ENCODE measurements around the gene SMAD6.

The SMAD6 gene

DNA sequence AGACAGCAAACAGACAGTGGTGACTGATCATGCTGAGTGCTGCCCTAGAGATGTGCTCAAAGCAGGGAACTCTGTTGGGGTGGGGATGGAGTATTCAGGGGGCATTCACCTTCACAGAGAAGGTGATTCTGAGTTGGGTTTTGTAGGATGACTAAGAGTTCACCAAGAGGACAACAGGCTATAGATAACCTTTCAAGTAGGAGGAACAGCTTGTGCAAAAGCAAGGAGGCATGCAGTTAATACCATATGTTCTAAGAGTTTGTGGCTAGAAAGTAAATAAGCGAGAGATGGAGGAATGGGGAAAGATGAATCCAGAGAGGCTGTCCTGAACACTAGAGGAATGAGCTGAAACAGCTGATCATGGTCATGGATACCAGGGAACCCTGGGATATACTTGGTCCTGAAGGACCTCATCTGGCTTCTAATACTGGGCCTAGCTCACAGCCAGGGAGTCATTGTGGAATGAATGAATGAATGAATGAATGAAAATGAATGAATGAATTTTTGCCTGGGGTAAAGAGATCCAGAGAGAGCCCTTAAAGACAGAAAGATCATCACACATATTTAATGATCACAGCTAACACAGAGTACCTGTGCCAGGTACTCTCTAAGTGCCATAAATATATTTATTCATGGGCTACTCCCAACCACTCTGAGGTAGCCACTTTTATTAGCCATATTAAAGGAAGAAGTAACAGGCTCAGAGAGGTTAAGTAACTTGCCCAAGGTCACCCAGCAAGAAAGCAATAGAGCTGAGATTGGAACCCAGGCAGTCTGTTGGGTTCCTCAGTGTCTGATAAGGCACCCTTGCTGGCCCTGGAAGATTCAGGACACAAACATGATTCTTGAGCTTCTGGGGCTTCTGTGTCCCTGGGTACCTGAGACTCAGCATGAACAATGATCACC lies 22.0 kb downstream of the SMAD6 start:
- no peak overlapping the region for H3K4me3 ChIP-seq (ENCODE audit: low read depth in 1 of 2, low read length in 2 of 2)
- H3K27me3 ChIP-seq (ENCODE audit: low read depth, low read length): no peaks in the 10 kb centered on the region
- H3K36me3 ChIP-seq (ENCODE audit: control insufficient read depth in 1 of 2, insufficient read depth in 2 of 2, low read length in 2 of 2): peaks cover 0 to 3% of the 10 kb centered on the region in 2 donors
- H3K9me3 ChIP-seq (ENCODE audit: control insufficient read depth in 1 of 2, low read length in 2 of 2): no peaks in the 10 kb centered on the region
- no peak overlapping the region for H3K27ac ChIP-seq (ENCODE audit: low read length)
- peaks cover 0 to 13% of the 10 kb centered on the region in 2 donors for H3K4me1 ChIP-seq (ENCODE audit: control insufficient read depth in 1 of 2, insufficient read depth in 2 of 2, low read length in 2 of 2)

DNA sequence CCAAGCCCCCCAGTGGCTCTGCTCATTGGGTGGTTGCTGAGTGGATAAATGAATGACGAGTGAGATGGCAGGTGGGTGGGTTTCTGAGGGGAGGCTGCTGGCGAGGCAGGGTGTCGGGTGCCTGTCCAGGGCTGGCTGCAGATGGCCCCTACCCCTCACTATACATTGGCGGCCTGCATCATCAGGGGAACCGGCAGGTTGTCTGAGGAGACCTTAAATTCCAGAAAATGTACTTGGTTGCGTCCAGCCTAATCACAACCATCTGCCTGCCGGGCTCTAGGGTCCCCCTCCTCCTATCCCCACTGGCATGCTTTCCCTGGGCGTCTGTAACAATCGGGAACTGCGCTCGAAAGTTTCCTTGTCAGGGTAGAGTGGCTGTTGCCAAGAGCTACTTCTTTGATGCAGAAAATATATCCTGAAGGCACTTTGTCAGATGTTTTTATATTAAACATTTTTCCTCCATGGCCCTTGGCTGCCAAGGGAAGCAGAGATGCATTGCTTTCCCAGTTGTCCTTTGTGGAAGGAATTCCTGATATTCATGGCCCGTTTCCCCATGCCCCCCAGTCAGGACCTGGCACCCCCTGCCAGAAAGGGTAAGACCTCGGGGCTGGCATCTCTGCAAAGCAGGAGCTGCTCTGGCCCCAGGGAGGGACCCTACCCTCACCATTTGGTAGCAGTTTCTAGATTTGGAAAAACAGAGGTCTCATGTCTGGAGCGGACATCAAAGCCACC lies 22.9 kb downstream of the SMAD6 start:
- Histone ChIP-seq H3K4me1 (ENCODE audit: control insufficient read depth in 1 of 2, insufficient read depth in 2 of 2, low read length in 2 of 2) (peaks cover 0 to 13% of the 10 kb centered on the region in 2 donors), H3K27me3 (ENCODE audit: low read depth, low read length) (no peaks in the 10 kb centered on the region), H3K27ac (ENCODE audit: low read length) (no peak overlapping the region), H3K4me3 (ENCODE audit: low read depth in 1 of 2, low read length in 2 of 2) (no peak overlapping the region), H3K9me3 (ENCODE audit: control insufficient read depth in 1 of 2, low read length in 2 of 2) (no peaks in the 10 kb centered on the region), H3K36me3 (ENCODE audit: control insufficient read depth in 1 of 2, insufficient read depth in 2 of 2, low read length in 2 of 2) (peaks cover 0 to 4% of the 10 kb centered on the region in 2 donors)

DNA sequence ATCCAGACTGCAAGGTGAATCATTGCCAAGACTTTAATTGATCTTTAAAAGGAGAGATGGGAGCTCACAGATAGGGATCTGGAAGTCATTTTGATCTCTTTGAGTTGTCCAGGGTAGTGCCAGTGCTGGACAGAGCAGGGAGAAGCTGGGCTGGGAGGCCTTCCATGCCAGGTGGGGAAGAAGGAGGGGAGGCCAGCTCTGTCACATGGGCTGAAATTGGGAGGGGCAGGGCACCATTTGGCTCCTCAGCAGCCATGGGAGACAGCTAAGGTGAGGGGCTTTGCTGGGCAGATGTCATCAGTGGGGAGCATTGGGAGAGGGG lies 23.4 kb downstream of the SMAD6 start:
- no peaks in the 10 kb centered on the region for H3K9me3 ChIP-seq (ENCODE audit: control insufficient read depth in 1 of 2, low read length in 2 of 2)
- no peaks in the 10 kb centered on the region for H3K27me3 ChIP-seq (ENCODE audit: low read depth, low read length)
- H3K4me3 ChIP-seq (ENCODE audit: low read depth in 1 of 2, low read length in 2 of 2): no peak overlapping the region
- H3K27ac ChIP-seq (ENCODE audit: low read length): no peak overlapping the region
- H3K36me3 ChIP-seq (ENCODE audit: control insufficient read depth in 1 of 2, insufficient read depth in 2 of 2, low read length in 2 of 2): peaks cover 0 to 4% of the 10 kb centered on the region in 2 donors
- H3K4me1 ChIP-seq (ENCODE audit: control insufficient read depth in 1 of 2, insufficient read depth in 2 of 2, low read length in 2 of 2): peaks cover 0 to 14% of the 10 kb centered on the region in 2 donors

DNA sequence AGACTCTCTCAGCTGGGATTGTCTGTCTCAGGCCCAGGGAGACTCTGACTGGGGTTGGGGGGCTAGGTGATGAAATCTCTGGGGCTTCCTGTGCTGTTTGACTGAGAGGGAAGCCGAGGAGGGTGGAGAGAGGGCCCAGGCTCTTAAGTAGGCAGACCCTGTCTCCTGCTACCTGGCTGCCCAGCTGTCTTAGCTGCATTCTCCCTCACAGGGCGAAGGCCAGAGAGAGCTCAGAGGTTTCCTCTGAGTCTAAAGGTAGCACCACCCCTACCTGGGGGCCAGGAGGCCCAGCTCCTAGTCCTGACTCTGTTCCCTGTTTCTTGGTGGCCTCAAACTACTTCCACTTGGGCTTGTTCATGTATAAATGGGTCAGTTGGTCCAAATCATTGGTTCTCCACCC lies 24.4 kb downstream of the SMAD6 start:
- no peak overlapping the region for H3K27ac ChIP-seq (ENCODE audit: low read length)
- no peaks in the 10 kb centered on the region for H3K9me3 ChIP-seq (ENCODE audit: control insufficient read depth in 1 of 2, low read length in 2 of 2)
- H3K36me3 ChIP-seq (ENCODE audit: control insufficient read depth in 1 of 2, insufficient read depth in 2 of 2, low read length in 2 of 2): peaks cover 0 to 4% of the 10 kb centered on the region in 2 donors
- H3K4me3 ChIP-seq (ENCODE audit: low read depth in 1 of 2, low read length in 2 of 2): no peak overlapping the region
- peaks cover 0 to 18% of the 10 kb centered on the region in 2 donors for H3K4me1 ChIP-seq (ENCODE audit: control insufficient read depth in 1 of 2, insufficient read depth in 2 of 2, low read length in 2 of 2)
- H3K27me3 ChIP-seq (ENCODE audit: low read depth, low read length): no peaks in the 10 kb centered on the region

DNA sequence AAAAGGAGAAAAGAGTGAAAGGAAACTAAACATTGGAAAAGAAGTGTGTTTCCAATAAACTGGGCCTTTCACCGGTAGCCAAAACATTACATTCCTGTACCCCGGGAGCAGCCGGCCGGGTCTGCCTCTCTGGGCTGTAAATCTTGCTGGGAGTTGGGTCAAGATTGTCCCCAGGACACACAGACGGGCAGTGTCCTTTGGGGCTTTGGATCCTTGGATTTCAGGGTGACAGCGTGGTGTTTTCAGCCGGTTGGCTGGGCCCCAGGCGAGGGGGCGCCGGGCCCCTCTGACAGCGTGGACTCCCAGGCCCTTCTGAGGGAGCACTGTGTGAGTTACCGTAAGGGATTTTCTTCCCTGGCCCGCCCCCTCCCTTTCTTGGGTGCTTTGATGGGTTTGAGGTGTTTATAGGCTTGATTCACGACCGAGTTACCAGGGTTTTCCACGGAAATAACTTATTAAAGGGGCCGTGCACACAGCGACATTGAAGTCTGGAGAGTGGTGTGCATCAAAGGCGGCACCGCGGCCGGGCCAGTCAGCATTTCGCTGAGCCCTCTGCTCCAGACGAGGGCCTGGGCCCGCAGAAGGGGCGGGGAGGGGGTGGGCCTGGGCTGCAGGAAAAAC lies 27.4 kb downstream of the SMAD6 start:
- Histone ChIP-seq H3K4me1 (ENCODE audit: control insufficient read depth in 1 of 2, insufficient read depth in 2 of 2, low read length in 2 of 2) (peaks cover 0 to 17% of the 10 kb centered on the region in 2 donors), H3K36me3 (ENCODE audit: control insufficient read depth in 1 of 2, insufficient read depth in 2 of 2, low read length in 2 of 2) (peaks cover 0 to 4% of the 10 kb centered on the region in 2 donors), H3K27ac (ENCODE audit: low read length) (peak overlapping the region; percentile 39), H3K4me3 (ENCODE audit: low read depth in 1 of 2, low read length in 2 of 2) (peak overlapping the region in 1 of 2 donors; percentile 23), H3K9me3 (ENCODE audit: control insufficient read depth in 1 of 2, low read length in 2 of 2) (no peaks in the 10 kb centered on the region), H3K27me3 (ENCODE audit: low read depth, low read length) (no peaks in the 10 kb centered on the region)

DNA sequence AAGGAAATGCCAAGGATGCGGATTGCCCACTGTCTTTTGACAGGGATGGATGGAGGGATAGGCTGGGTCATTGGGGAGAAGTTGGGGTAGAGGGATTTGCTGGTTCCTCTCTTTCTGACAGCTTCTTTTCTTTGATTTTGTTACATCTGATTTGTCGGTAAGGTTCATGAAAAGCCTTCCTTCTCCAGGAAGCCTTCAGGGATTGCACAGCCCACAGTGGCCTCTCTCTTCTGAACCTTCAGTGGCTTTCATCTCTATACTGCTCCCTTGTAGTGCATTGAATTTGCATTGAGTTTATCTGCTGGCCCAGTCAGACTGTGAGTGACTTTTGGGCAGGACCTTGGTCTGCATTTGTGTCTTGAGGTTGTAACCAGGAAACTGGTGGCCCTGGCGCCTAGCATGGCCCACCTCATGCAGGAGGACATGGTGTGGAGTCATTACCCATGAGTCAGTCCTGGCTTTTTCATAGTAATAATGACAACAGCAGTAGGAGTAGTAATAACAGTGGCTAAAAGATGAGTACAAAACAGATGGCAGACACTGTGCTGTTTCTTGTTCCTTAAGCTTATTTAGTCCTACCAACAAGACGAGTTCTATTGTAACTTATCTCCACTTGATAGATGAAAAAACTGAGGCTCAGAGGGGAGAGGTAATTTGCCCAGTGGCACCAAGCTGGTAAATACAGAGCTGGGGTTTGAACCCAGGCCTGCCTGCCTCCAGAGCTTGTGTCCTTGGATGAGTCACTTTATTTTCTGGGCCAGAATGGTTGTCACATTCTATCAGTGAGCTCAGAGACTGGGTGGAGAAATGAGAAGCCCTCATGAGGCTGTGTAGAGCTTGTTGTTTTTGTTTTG lies 28.4 kb downstream of the SMAD6 start:
- no peaks in the 10 kb centered on the region for H3K27me3 ChIP-seq (ENCODE audit: low read depth, low read length)
- H3K4me1 ChIP-seq (ENCODE audit: control insufficient read depth in 1 of 2, insufficient read depth in 2 of 2, low read length in 2 of 2): peaks cover 0 to 10% of the 10 kb centered on the region in 2 donors
- H3K36me3 ChIP-seq (ENCODE audit: control insufficient read depth in 1 of 2, insufficient read depth in 2 of 2, low read length in 2 of 2): peaks cover 0 to 4% of the 10 kb centered on the region in 2 donors
- no peaks in the 10 kb centered on the region for H3K9me3 ChIP-seq (ENCODE audit: control insufficient read depth in 1 of 2, low read length in 2 of 2)
- no peak overlapping the region for H3K27ac ChIP-seq (ENCODE audit: low read length)
- H3K4me3 ChIP-seq (ENCODE audit: low read depth in 1 of 2, low read length in 2 of 2): no peak overlapping the region

DNA sequence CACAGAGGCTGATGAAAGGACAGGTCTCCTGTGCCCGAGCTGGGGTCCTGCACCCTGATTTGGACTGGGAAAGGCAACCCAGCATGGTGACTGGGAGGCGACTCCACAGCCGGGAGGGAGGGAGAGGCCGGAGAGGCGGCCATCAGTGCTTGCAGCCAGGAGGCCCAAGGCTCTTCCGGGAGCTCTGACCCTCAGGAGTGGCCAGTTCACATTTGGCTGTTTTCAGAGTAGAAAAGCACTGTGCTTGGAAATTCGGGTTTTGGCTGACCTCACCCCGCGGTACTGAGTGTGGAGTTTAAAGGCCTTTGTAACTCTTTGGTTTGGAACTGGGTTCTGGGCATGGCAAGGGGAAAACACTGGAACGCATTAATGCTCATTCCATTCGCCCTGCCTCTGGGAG lies 31.9 kb downstream of the SMAD6 start:
- Histone ChIP-seq H3K27ac (ENCODE audit: low read length) (peak overlapping the region; percentile 0), H3K36me3 (ENCODE audit: control insufficient read depth in 1 of 2, insufficient read depth in 2 of 2, low read length in 2 of 2) (peaks cover 0 to 1% of the 10 kb centered on the region in 2 donors), H3K4me1 (ENCODE audit: control insufficient read depth in 1 of 2, insufficient read depth in 2 of 2, low read length in 2 of 2) (peaks cover 0 to 8% of the 10 kb centered on the region in 2 donors), H3K9me3 (ENCODE audit: control insufficient read depth in 1 of 2, low read length in 2 of 2) (no peaks in the 10 kb centered on the region), H3K4me3 (ENCODE audit: low read depth in 1 of 2, low read length in 2 of 2) (no peak overlapping the region), H3K27me3 (ENCODE audit: low read depth, low read length) (no peaks in the 10 kb centered on the region)

DNA sequence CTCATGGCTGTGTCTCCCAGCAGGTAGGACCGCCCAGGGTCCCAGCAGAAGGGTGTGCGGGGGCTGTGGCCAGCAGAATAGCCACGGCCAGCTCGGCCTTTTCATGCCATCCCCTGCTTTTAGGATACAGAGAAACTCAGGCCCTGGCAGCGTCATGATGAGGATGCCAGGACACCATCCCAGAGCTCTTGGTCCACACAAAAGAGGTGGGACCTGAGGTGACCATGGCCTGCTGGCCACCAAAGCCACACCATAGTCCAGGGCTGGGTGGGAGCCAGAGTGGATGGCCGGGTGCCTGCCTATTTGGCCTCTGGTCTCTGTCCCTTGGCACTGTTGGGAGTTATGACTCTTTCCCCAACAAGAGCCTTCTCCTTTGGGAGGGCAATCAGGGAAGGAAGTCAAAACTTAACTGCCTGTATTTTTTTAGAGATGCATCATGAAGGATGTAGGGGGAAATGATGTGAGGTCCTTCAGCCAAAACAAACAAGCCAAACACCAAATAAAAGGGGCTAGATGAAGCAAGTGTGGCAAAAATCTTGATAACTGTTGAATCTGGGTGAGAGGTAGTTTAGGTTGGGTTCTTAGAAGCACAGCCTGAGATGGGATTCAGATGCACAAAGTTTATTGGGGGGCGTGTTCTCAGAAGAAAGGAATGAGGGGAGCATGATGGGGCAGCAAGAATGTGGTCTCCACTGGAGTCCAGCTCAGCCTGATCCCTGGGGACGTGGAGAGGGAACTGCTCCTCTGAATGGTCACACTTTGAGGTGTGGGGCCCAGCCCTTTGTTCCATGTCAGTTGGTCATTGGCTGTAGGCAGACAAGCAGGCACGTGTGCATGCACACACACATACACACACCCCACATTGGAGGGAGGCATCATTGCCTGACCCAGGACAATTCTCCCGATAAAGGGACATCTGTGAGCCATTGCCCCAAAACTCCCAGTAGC lies 33.2 kb downstream of the SMAD6 start:
- Histone ChIP-seq H3K4me3 (ENCODE audit: low read depth in 1 of 2, low read length in 2 of 2) (no peak overlapping the region), H3K36me3 (ENCODE audit: control insufficient read depth in 1 of 2, insufficient read depth in 2 of 2, low read length in 2 of 2) (no peaks in the 10 kb centered on the region), H3K27ac (ENCODE audit: low read length) (no peak overlapping the region), H3K27me3 (ENCODE audit: low read depth, low read length) (no peaks in the 10 kb centered on the region), H3K4me1 (ENCODE audit: control insufficient read depth in 1 of 2, insufficient read depth in 2 of 2, low read length in 2 of 2) (peaks cover 0 to 8% of the 10 kb centered on the region in 2 donors), H3K9me3 (ENCODE audit: control insufficient read depth in 1 of 2, low read length in 2 of 2) (no peaks in the 10 kb centered on the region)

DNA sequence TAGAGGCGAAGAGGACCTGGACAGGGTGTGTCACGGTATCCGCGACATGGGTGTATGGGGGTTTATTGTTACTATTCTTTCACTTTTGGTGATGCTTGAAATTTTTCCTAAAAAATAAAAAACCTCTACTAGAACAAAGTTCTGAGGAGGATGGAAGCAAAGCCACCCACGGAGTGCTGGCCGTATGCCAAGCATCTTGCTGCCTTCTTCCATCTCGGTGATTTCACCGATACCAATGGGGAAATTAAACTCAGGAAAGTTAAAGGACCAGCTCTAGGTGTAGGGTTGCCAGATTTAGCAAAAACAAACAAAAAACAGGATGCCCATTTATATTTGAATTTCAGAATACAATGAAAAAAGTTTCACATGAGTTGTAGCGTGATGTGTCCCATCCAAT lies 33.9 kb downstream of the SMAD6 start:
- Histone ChIP-seq H3K9me3 (ENCODE audit: control insufficient read depth in 1 of 2, low read length in 2 of 2) (no peaks in the 10 kb centered on the region), H3K4me1 (ENCODE audit: control insufficient read depth in 1 of 2, insufficient read depth in 2 of 2, low read length in 2 of 2) (peaks cover 0 to 3% of the 10 kb centered on the region in 2 donors), H3K4me3 (ENCODE audit: low read depth in 1 of 2, low read length in 2 of 2) (no peak overlapping the region), H3K36me3 (ENCODE audit: control insufficient read depth in 1 of 2, insufficient read depth in 2 of 2, low read length in 2 of 2) (no peaks in the 10 kb centered on the region), H3K27ac (ENCODE audit: low read length) (no peak overlapping the region), H3K27me3 (ENCODE audit: low read depth, low read length) (no peaks in the 10 kb centered on the region)
